Caco-2 (cell line): ENCODE measurements around the gene EPHB1. TPM values are rescaled to one million over a fixed set of nuclear protein-coding genes. Genes with fewer than 3 reads are reported as not detected.

Source experiments
- BruUV-seq: library from RNA; stranded (reverse); fragments of 400-500 nt; replicated peaks from 2 replicates; lab custom pipeline; 2021; lab: Mats Ljungman, UMichigan
- CTCF ChIA-PET: fragments of 300-600 bp; sonication (Branson Sonifier 250); formaldehyde crosslinking; loops from one replicate; lab custom pipeline; 2022; ENCODE audit warnings: antibody characterized with exemption; lab: Charles Lee
- POLR2A ChIA-PET: fragments of 300-600 bp; sonication (Branson Sonifier 250); formaldehyde crosslinking; loops from one replicate; lab custom pipeline; 2022; ENCODE audit warnings: antibody characterized with exemption; lab: Charles Lee
- DNase-seq, 2 experiments: peaks; one replicate each; pipeline versions ENCODE4 v3.0.0 to v3.0.0-alpha.2; 2020 to 2022
- H3K27me3 ChIP-seq: replicated peaks from 2 replicates; pipeline ENCODE4 v1.6.0; 2011; ENCODE audit warnings: low read length; ENCODE audit not compliant: control insufficient read depth, insufficient read depth
- H3K36me3 ChIP-seq: 2 replicates; pipeline ENCODE4 v1.5.1; 2011; ENCODE audit warnings: low read length; ENCODE audit not compliant: control insufficient read depth, insufficient read depth
- H3K4me1 ChIP-seq: fragments of 250-450 bp; sonication (Bioruptor Pico); 2 replicates; pipeline ENCODE4 v1.5.1; 2020; ENCODE audit warnings: mild to moderate bottlenecking
- H3K4me3 ChIP-seq: 2 replicates; pipeline ENCODE4 v1.5.1; 2011; ENCODE audit warnings: low read depth, mild to moderate bottlenecking, control low read depth, low read length
- H3K9me3 ChIP-seq: fragments of 250-450 bp; sonication (Bioruptor Pico); 2 replicates; pipeline ENCODE4 v1.5.1; 2020; ENCODE audit warnings: mild to moderate bottlenecking, moderate library complexity
- H3K27ac Mint-ChIP-seq: one replicate; pipeline ENCODE4 v1.8.0; 2022; ENCODE audit warnings: mixed read lengths; ENCODE audit not compliant: unreplicated experiment
- H3K27me3 Mint-ChIP-seq: one replicate; pipeline ENCODE4 v1.8.0; 2022; ENCODE audit warnings: mixed read lengths; ENCODE audit not compliant: insufficient read depth, unreplicated experiment
- H3K36me3 Mint-ChIP-seq: one replicate; pipeline ENCODE4 v1.8.0; 2022; ENCODE audit warnings: mild to moderate bottlenecking, mixed read lengths; ENCODE audit not compliant: insufficient read depth, unreplicated experiment
- H3K4me1 Mint-ChIP-seq: one replicate; pipeline ENCODE4 v1.8.0; 2022; ENCODE audit warnings: low read depth, mixed read lengths; ENCODE audit not compliant: unreplicated experiment
- H3K4me3 Mint-ChIP-seq: one replicate; pipeline ENCODE4 v1.8.0; 2022; ENCODE audit warnings: mild to moderate bottlenecking, moderate library complexity, mixed read lengths; ENCODE audit not compliant: unreplicated experiment
- H3K9me3 Mint-ChIP-seq: one replicate; pipeline ENCODE4 v1.8.0; 2022; ENCODE audit warnings: mixed read lengths; ENCODE audit not compliant: unreplicated experiment
- intact Hi-C: fragments of 100-400 bp; cut with micrococcal nuclease; formaldehyde crosslinking; loops from one replicate; pipeline ENCODE4 v1.10.0; 2022; ENCODE audit not compliant: unreplicated experiment
- total RNA-seq: library from RNA; stranded (reverse); gene quantifications from 2 replicates; pipeline ENCODE4 v1.2.3, GENCODE V29; 2022
- TF ChIP-seq, protein P1 (sequence below), 2 experiments: fragments of 200-600 bp in 1 of 2; IDR thresholded peaks; 1 replicate in 1 of 2; 2 replicates in 1 of 2; pipeline versions ENCODE4 v1.5.1 to v1.8.0; 2011 to 2022; ENCODE audit warnings: antibody characterized with exemption in 1 of 2, control low read depth in 1 of 2, inconsistent platforms in 1 of 2, low read depth in 1 of 2, low read length in 1 of 2, mild to moderate bottlenecking in 1 of 2, moderate library complexity in 1 of 2; ENCODE audit not compliant: insufficient read depth in 1 of 2, severe bottlenecking in 1 of 2, unreplicated experiment in 1 of 2

The EPHB1 gene
- total RNA-seq, 1 experiment from 2014 or later, result 2.3 TPM

DNA sequence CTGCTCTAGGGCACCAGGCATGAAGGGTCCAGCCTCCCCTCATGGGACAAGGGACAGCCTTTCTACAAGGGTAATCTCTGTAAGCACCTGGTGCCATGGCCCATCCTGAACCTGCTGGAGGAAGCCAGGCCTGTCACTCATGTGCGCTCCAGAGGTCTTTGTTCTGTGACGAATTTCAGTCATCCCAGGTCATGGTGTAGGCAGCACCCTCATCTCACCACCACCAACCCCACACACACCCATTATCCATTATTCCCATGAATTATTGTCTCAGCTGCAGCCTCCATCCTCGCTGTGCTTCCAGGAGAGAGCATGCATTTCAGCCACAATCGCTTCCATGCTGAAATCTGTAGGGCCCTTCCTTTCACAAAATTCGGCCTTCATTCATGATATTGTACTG lies 419.3 kb downstream of the EPHB1 start:
- no peaks in the 10 kb centered on the region for H3K9me3 ChIP-seq
- POLR2A ChIA-PET, result no interaction called here
- no peaks in the 10 kb centered on the region for H3K27me3 ChIP-seq
- Mint-ChIP-seq H3K36me3 (no peaks in the 10 kb centered on the region), H3K4me3 (no peak overlapping the region), H3K9me3 (no peaks in the 10 kb centered on the region), H3K4me1 (no peaks in the 10 kb centered on the region), H3K27me3 (peaks cover 17% of the 10 kb centered on the region), H3K27ac (no peak overlapping the region)
- no peaks in the 10 kb centered on the region for H3K4me1 ChIP-seq
- no TSS peak for BruUV-seq
- no peak overlapping the region for H3K4me3 ChIP-seq
- no peak for DNase-seq
- H3K36me3 ChIP-seq, result no peaks in the 10 kb centered on the region
- TF ChIP-seq, protein P1, sequence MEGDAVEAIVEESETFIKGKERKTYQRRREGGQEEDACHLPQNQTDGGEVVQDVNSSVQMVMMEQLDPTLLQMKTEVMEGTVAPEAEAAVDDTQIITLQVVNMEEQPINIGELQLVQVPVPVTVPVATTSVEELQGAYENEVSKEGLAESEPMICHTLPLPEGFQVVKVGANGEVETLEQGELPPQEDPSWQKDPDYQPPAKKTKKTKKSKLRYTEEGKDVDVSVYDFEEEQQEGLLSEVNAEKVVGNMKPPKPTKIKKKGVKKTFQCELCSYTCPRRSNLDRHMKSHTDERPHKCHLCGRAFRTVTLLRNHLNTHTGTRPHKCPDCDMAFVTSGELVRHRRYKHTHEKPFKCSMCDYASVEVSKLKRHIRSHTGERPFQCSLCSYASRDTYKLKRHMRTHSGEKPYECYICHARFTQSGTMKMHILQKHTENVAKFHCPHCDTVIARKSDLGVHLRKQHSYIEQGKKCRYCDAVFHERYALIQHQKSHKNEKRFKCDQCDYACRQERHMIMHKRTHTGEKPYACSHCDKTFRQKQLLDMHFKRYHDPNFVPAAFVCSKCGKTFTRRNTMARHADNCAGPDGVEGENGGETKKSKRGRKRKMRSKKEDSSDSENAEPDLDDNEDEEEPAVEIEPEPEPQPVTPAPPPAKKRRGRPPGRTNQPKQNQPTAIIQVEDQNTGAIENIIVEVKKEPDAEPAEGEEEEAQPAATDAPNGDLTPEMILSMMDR (IDR thresholded peaks at IDR 0.05; ENCODE audit: insufficient read depth in 1 of 2, low read depth in 1 of 2, low read length in 1 of 2, severe bottlenecking in 1 of 2, unreplicated experiment in 1 of 2), result no peak
- intact Hi-C loops, result no loop called here
- CTCF ChIA-PET, result no interaction called here

DNA sequence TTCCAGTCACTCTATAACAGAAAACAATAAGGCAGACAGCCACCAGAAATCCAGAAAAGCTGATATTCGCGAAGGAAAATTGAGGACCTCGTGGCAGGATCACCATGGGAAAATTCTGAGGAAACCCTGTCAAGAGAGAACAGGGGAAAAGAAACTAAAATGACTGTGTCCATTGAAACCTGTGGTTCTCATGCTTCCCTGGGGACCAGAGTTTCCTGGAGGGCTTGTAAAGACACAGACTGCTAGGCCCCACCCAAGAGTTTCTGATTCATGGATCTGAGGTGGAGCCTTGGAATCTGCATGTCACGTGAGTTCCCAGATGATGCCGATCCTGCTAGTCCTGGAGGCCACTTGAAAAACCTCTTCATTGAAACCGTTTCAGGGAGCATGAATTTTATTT lies 420.5 kb downstream of the EPHB1 start:
- H3K4me1 Mint-ChIP-seq, result no peaks in the 10 kb centered on the region
- TF ChIP-seq, protein P1 (IDR thresholded peaks at IDR 0.05; ENCODE audit: insufficient read depth in 1 of 2, low read depth in 1 of 2, low read length in 1 of 2, severe bottlenecking in 1 of 2, unreplicated experiment in 1 of 2), result no peak
- DNase-seq, result no peak
- intact Hi-C loops, result no loop called here
- CTCF ChIA-PET, result no interaction called here
- POLR2A ChIA-PET, result no interaction called here
- peaks cover 17% of the 10 kb centered on the region for H3K27me3 Mint-ChIP-seq
- no peaks in the 10 kb centered on the region for H3K36me3 Mint-ChIP-seq
- Histone ChIP-seq H3K27me3 (no peaks in the 10 kb centered on the region; the same call in 1 of the 2 replicates), H3K4me1 (no peaks in the 10 kb centered on the region), H3K4me3 (no peak overlapping the region), H3K36me3 (no peaks in the 10 kb centered on the region), H3K9me3 (no peaks in the 10 kb centered on the region)
- H3K9me3 Mint-ChIP-seq, result no peaks in the 10 kb centered on the region
- H3K27ac Mint-ChIP-seq, result no peak overlapping the region
- no TSS peak for BruUV-seq
- H3K4me3 Mint-ChIP-seq, result no peak overlapping the region

DNA sequence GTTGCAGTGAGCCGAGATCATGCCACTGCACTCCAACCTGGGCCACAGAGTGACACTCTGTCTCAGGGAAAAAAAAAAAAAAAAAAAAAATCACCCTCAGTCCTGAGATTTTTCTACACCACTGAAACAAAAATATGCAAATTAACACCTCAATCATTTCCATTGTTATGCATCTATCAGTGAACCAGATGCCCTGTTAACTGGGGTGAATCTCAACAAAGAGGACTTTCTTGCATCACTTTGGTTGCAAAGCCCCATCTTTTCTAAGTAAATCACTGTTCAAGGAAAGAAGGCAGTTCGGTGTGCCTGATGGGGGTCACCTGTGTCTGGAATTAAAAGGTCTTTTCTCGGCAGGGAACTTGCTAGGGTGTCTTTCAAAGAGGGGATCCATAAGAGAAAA lies 421.6 kb downstream of the EPHB1 start:
- Histone ChIP-seq H3K4me1 (no peaks in the 10 kb centered on the region), H3K9me3 (no peaks in the 10 kb centered on the region), H3K4me3 (no peak overlapping the region), H3K36me3 (no peaks in the 10 kb centered on the region), H3K27me3 (no peaks in the 10 kb centered on the region; the same call in 1 of the 2 replicates)
- H3K4me1 Mint-ChIP-seq, result no peaks in the 10 kb centered on the region
- ChIA-PET CTCF (no interaction called here), POLR2A (no interaction called here)
- no TSS peak for BruUV-seq
- no peaks in the 10 kb centered on the region for H3K36me3 Mint-ChIP-seq
- H3K27me3 Mint-ChIP-seq, result peaks cover 17% of the 10 kb centered on the region
- H3K27ac Mint-ChIP-seq, result no peak overlapping the region
- DNase-seq, result no peak
- intact Hi-C loops, result no loop called here
- TF ChIP-seq, protein P1 (IDR thresholded peaks at IDR 0.05; ENCODE audit: insufficient read depth in 1 of 2, low read depth in 1 of 2, low read length in 1 of 2, severe bottlenecking in 1 of 2, unreplicated experiment in 1 of 2), result no peak
- no peak overlapping the region for H3K4me3 Mint-ChIP-seq
- no peaks in the 10 kb centered on the region for H3K9me3 Mint-ChIP-seq
